Rectal smooth muscle tissue (tissue), 1 donor: ENCODE measurements around the gene PHF19.
A peak's percentile ranks its signal among the peaks of the same experiment; 100 is the strongest.

Experiments used
- H3K27ac ChIP-seq: one replicate; pipeline ENCODE4 v1.7.0; 2013; ENCODE audit warnings: low read depth, low read length, inconsistent platforms
- H3K27me3 ChIP-seq: one replicate; pipeline ENCODE4 v1.7.0; 2013; ENCODE audit warnings: low read length; ENCODE audit not compliant: control insufficient read depth, insufficient read depth
- H3K36me3 ChIP-seq: one replicate; pipeline ENCODE4 v1.7.0; 2013; ENCODE audit warnings: low read length; ENCODE audit not compliant: control insufficient read depth, insufficient read depth
- H3K4me1 ChIP-seq: one replicate; pipeline ENCODE4 v1.7.0; 2013; ENCODE audit warnings: low read length; ENCODE audit not compliant: control insufficient read depth, insufficient read depth
- H3K4me3 ChIP-seq: one replicate; pipeline ENCODE4 v1.7.0; 2013; ENCODE audit warnings: low read length
- H3K9ac ChIP-seq: one replicate; pipeline ENCODE4 v1.7.0; 2013; ENCODE audit warnings: low read length

The PHF19 gene

GRCh38 chr9:120846251-120846889, 30.6 kb downstream of the PHF19 start:
- no peaks in the 10 kb centered on the region for H3K36me3 ChIP-seq
- H3K4me1 ChIP-seq = peaks cover 6% of the 10 kb centered on the region
- no peak overlapping the region for H3K27ac ChIP-seq
- no peaks in the 10 kb centered on the region for H3K27me3 ChIP-seq
- no peak overlapping the region for H3K4me3 ChIP-seq
- H3K9ac ChIP-seq = no peak overlapping the region

GRCh38 chr9:120845255-120845654, 31.7 kb downstream of the PHF19 start:
- Histone ChIP-seq H3K36me3 (no peaks in the 10 kb centered on the region), H3K4me3 (no peak overlapping the region), H3K27ac (no peak overlapping the region), H3K27me3 (no peaks in the 10 kb centered on the region), H3K4me1 (peaks cover 6% of the 10 kb centered on the region), H3K9ac (no peak overlapping the region)

GRCh38 chr9:120842685-120843485, 34.1 kb downstream of the PHF19 start, which contains the start of gene PSMD5:
PSMD5 (minus strand) TSS chr9:120842922; CDS start chr9:120842909, 13 bp downstream.
- Histone ChIP-seq H3K9ac (peak within 1 kb of the TSS; percentile 96), H3K27ac (peak within 1 kb of the TSS; percentile 97), H3K4me3 (peak within 1 kb of the TSS; percentile 97), H3K27me3 (no peaks in the 10 kb centered on the region), H3K36me3 (no peaks in the 10 kb centered on the region), H3K4me1 (peaks cover 6% of the 10 kb centered on the region)

GRCh38 chr9:120841930-120842684, 34.9 kb downstream of the PHF19 start:
- no peaks in the 10 kb centered on the region for H3K36me3 ChIP-seq
- H3K27me3 ChIP-seq = no peaks in the 10 kb centered on the region
- peak overlapping the region; percentile 97 for H3K27ac ChIP-seq
- peak overlapping the region; percentile 96 for H3K9ac ChIP-seq
- H3K4me3 ChIP-seq = peak overlapping the region; percentile 97
- H3K4me1 ChIP-seq = peaks cover 6% of the 10 kb centered on the region

DNA sequence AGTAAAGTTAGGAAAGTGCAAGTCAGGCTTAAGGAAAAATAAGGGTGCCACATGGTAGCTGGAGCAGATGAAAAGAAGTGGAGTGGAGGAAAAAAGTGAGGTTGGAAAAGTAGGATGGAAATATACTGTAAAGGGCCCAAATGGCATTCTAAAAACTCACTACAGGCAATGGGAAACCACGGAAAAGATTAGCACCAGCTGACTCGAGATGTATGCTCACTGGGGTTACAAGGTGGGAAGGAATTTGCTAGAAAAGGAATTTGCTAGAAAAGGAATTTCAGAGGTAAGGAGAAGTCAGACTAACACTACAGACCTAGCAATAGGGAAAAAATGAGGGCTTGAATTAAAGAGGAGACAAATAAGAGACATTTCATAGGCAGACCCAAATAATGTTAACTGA, 37.8 kb downstream of the PHF19 start:
- no peak overlapping the region for H3K27ac ChIP-seq
- no peak overlapping the region for H3K4me3 ChIP-seq
- no peaks in the 10 kb centered on the region for H3K27me3 ChIP-seq
- peaks cover 6% of the 10 kb centered on the region for H3K4me1 ChIP-seq
- no peak overlapping the region for H3K9ac ChIP-seq
- no peaks in the 10 kb centered on the region for H3K36me3 ChIP-seq

- Histone ChIP-seq H3K9ac (no peak overlapping the region), H3K4me1 (peaks cover 6% of the 10 kb centered on the region), H3K27me3 (no peaks in the 10 kb centered on the region), H3K4me3 (no peak overlapping the region), H3K36me3 (peaks cover 3% of the 10 kb centered on the region), H3K27ac (no peak overlapping the region)
Observed at GRCh38 chr9:120837921-120838320, 39.1 kb downstream of the PHF19 start.

GRCh38 chr9:120833325-120833724, 43.7 kb downstream of the PHF19 start:
- no peaks in the 10 kb centered on the region for H3K4me1 ChIP-seq
- H3K9ac ChIP-seq = no peak overlapping the region
- H3K27me3 ChIP-seq = no peaks in the 10 kb centered on the region
- H3K4me3 ChIP-seq = no peak overlapping the region
- H3K36me3 ChIP-seq = peaks cover 14% of the 10 kb centered on the region
- no peak overlapping the region for H3K27ac ChIP-seq

DNA sequence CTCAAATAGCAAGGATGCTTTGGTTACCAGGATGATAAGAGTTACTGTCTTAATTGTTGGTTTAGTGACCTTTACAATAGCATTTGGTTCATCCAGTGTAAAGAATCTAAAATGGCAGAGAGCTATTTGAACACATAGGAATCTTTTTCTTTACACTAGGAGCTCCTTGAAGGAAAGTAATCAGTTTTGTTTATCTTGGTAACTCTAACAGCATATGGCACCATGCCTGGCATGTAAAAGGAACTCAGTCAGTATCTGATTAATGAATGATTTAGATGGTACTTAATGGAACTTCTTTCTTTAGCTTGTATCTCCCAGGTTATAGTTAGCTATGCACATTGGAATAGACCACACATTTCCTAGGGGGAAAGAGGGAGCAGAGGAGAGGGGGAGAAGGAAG, 44.2 kb downstream of the PHF19 start:
- no peaks in the 10 kb centered on the region for H3K27me3 ChIP-seq
- H3K9ac ChIP-seq = no peak overlapping the region
- H3K36me3 ChIP-seq = peaks cover 14% of the 10 kb centered on the region
- no peak overlapping the region for H3K4me3 ChIP-seq
- H3K27ac ChIP-seq = no peak overlapping the region
- H3K4me1 ChIP-seq = no peaks in the 10 kb centered on the region

DNA sequence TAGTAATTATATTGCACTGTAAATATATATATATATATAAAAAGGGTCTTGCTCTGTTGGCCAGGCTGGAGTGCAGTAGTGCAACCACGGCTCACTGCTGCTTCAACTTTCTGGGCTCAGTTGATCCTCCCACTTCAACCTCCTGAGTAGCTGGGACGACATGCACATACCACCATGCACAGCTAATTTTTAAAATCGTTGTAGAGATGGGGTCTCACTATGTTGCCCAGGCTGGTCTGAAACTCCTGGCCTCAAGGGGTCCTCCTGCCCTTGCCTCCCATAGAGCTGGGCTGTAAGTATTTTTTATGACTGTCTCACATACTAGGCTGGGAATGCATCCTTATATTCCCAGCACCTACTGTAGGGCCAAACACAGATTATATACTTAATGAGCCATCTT, 46.1 kb downstream of the PHF19 start:
- H3K4me1 ChIP-seq = no peaks in the 10 kb centered on the region
- H3K27me3 ChIP-seq = no peaks in the 10 kb centered on the region
- no peak overlapping the region for H3K27ac ChIP-seq
- H3K9ac ChIP-seq = no peak overlapping the region
- no peak overlapping the region for H3K4me3 ChIP-seq
- peaks cover 18% of the 10 kb centered on the region for H3K36me3 ChIP-seq

GRCh38 chr9:120830151-120830550, 46.8 kb downstream of the PHF19 start:
- no peaks in the 10 kb centered on the region for H3K4me1 ChIP-seq
- no peak overlapping the region for H3K9ac ChIP-seq
- no peaks in the 10 kb centered on the region for H3K27me3 ChIP-seq
- no peak overlapping the region for H3K4me3 ChIP-seq
- H3K27ac ChIP-seq = no peak overlapping the region
- H3K36me3 ChIP-seq = peaks cover 18% of the 10 kb centered on the region

GRCh38 chr9:120829650-120830049, 47.3 kb downstream of the PHF19 start:
- Histone ChIP-seq H3K27me3 (no peaks in the 10 kb centered on the region), H3K36me3 (peaks cover 18% of the 10 kb centered on the region), H3K9ac (no peak overlapping the region), H3K4me3 (no peak overlapping the region), H3K27ac (no peak overlapping the region), H3K4me1 (no peaks in the 10 kb centered on the region)

DNA sequence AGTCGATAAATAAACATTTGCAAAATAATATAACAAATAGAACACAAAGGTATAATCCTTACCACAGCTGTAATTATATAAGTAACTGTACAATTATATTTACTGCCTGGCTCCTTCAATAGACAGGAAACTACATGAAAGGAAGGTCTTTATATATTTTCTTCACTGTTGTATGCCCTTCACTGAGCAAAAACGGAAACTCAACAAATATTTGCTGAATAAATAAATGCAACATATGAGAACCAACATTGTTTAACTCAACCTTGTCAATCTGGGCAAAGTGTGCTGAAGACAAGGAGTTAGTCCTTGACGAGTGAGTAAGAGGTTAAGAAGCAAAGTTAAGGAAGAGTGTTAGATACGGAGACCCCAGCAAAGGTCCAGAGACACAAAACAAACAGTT, 56.9 kb downstream of the PHF19 start:
- H3K4me1 ChIP-seq = no peaks in the 10 kb centered on the region
- H3K36me3 ChIP-seq = peaks cover 7% of the 10 kb centered on the region
- H3K27ac ChIP-seq = no peak overlapping the region

More for the DNA sequence above, 56.9 kb downstream of the PHF19 start:
- Histone ChIP-seq H3K4me3 (no peak overlapping the region), H3K27me3 (no peaks in the 10 kb centered on the region), H3K9ac (no peak overlapping the region)
